Heart left ventricle (tissue), 16 donors: ENCODE measurements around the gene TPPP. TPM values are rescaled to one million over a fixed set of nuclear protein-coding genes. Genes with fewer than 3 reads are reported as not detected.

Experiments used
- ATAC-seq, 4 donors: fragments of 200-7000 bp; cut with Tn5 transposase; one replicate each; pipeline ENCODE4 v1.9.1; 2020 to 2022; ENCODE audit warnings: moderate library complexity in 4 of 4, mild to moderate bottlenecking in 3 of 4, moderate number of reproducible peaks in 1 of 4
- DNase-seq, 5 donors: peaks; one replicate each; pipeline ENCODE4 v3.0.0-alpha.2; 2020
- H3K27ac ChIP-seq, 12 donors: fragments of 200-600 bp; sonication (generic) in 4 of 12; one replicate each; pipeline versions ENCODE4 v1.5.0 to v1.8.0; 2016 to 2022; ENCODE audit warnings: mild to moderate bottlenecking in 2 of 12
- H3K27me3 ChIP-seq, 9 donors: fragments of 200-600 bp; sonication (generic) in 2 of 9; one replicate each; pipeline versions ENCODE4 v1.5.1 to v1.8.0; 2016 to 2022; ENCODE audit warnings: mild to moderate bottlenecking in 3 of 9
- H3K36me3 ChIP-seq, 9 donors: fragments of 200-600 bp; sonication (generic) in 2 of 9; one replicate each; pipeline versions ENCODE4 v1.5.0 to v1.8.0; 2018 to 2022; ENCODE audit warnings: mild to moderate bottlenecking in 2 of 9
- H3K4me1 ChIP-seq, 12 donors: fragments of 200-600 bp; sonication (generic) in 4 of 12; one replicate each; pipeline versions ENCODE4 v1.5.0 to v1.8.0; 2016 to 2022; ENCODE audit warnings: mild to moderate bottlenecking in 3 of 12
- H3K4me3 ChIP-seq, 12 donors: fragments of 200-600 bp; sonication (generic) in 4 of 12; one replicate each; pipeline versions ENCODE4 v1.5.0 to v1.8.0; 2017 to 2022; ENCODE audit warnings: mild to moderate bottlenecking in 9 of 12, moderate library complexity in 4 of 12
- H3K9me3 ChIP-seq, 12 donors: fragments of 200-600 bp; sonication (generic) in 4 of 12; one replicate each; pipeline versions ENCODE4 v1.5.0 to v1.8.0; 2016 to 2022; ENCODE audit warnings: mild to moderate bottlenecking in 1 of 12
- POLR2A ChIP-seq, 2 donors: fragments of 450-650 bp; IDR thresholded peaks; one replicate each; pipeline ENCODE4 v1.6.1; 2017; ENCODE audit warnings: antibody characterized with exemption in 2 of 2, mild to moderate bottlenecking in 2 of 2, moderate library complexity in 2 of 2
- WGBS, 4 donors: extraction: QIAGEN DNeasy Blood & Tissue Kit in 2 of 4; methylation state at CpG; one replicate each; pipeline versions ENCODE4 v1.1.5 to v1.1.7; 2013 to 2018; 5-methylcytosine and 5-hydroxymethylcytosine counted together
- intact Hi-C, 10 donors: fragments of 100-400 bp; cut with DNase I; formaldehyde crosslinking; loops; one replicate each; pipeline versions ENCODE4 v1.11.1 to v1.14.2; 2022
- polyA plus RNA-seq, 2 donors: library from polyadenylated mRNA; stranded (reverse); fragments of 200-250 nt; gene quantifications; one replicate each; pipeline ENCODE4 v1.2.3, GENCODE V29; 2013
- total RNA-seq, 9 donors: library from RNA; depleted of rRNA in 2 of 9; stranded (reverse); fragments of >200 nt in 2 of 9; fragmentation: NEBNext Ultra II Directional in 3 of 9; extraction: Animal tissue kit (Norgen Biotek cat#: 25700) in 3 of 9; gene quantifications; one replicate each; pipeline versions ENCODE4 v1.1.0 to v1.2.4, GENCODE V29; 2016 to 2023
- TF ChIP-seq, protein P1 (sequence below), 12 donors: fragments of 200-600 bp; sonication (generic) in 4 of 12; IDR thresholded peaks; one replicate each; pipeline versions ENCODE4 v1.5.0 to v1.8.0; 2018 to 2022; ENCODE audit warnings: antibody characterized with exemption in 12 of 12, mild to moderate bottlenecking in 5 of 12
- donor health status: ischemic (EF 13 %, LVEDD 7.1; RV severe dilation, severe dysfunction).
- donor health status: healthy with polysubstance abuse.
- donor health status: DM: no; HTN: yes; CAD: no.
- donor health status: DM: no; HTN: no; CAD: no.
- donor health status: ischemic (EF 25% LVEDD 6.9; RV normal size, moderate dysfunction).
- donor health status: ischemic (EF 25% LVEDD 5.7; RV mildly dilated, moderate dysfunction).
- donor health status: healthy.
- donor health status: DM: yes; HTN: yes; CAD: no.
- donor health status: ischemic (EF 35%, LVEDD 5.7; RV mildly dilated, moderate dysfunction).
- donor health status: nonischemic (EF 11% LVEDD 7.7; RV severe dilation, severe dysfunction).
- donor health status: DM: yes; HTN: yes; CAD: no.
- donor health status: PGD.
- donor health status: ischemic (EF 29% LVEDD 5.4; RV normal size, mild dysfunction).
- donor health status: nonischemic (EF 23%, LVEDD 6.1; RV moderate dilation, normal function).

TPPP gene
- total and polyA plus RNA-seq, 11 donors, result 7.5 to 31.2 (median 14.9) TPM

DNA sequence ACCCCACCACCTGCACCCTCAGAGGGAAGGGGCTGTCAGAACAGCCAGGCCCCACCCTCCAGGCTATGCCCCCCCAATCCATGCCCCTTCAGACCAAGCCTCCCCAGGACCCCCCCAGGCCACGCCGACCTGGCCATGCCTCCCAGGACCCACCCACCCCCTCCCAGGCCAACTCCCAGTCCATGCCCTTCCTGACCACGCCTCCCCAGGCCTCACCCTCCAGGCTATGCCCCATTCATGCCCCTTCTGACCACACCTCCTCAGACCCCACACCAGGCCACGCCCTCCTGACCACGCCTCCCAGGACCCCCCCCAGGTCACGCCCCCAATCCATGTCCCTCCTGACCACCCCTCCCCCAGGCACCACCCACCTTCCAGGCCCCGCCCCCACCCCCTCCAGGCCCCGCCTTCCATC, 27.6 kb downstream of the TPPP start:
- Histone ChIP-seq H3K27me3 (no peaks in the 10 kb centered on the region), H3K4me3 (no peak overlapping the region), H3K9me3 (no peaks in the 10 kb centered on the region), H3K4me1 (peaks cover 0 to 6% (median 0%) of the 10 kb centered on the region in 12 donors), H3K36me3 (peaks cover 0 to 46% (median 20%) of the 10 kb centered on the region in 9 donors), H3K27ac (no peak overlapping the region)
- ATAC-seq (no peak), DNase-seq (peak in 2 of 5 donors; percentile 6 to 7)
- 87 to 97% (median 93%) methylated on average over 8 of the region's 8 CpGs for WGBS, 4 donors
- no peak for TF ChIP-seq POLR2A (IDR thresholded peaks at IDR 0.05)
- TF ChIP-seq, protein P1, sequence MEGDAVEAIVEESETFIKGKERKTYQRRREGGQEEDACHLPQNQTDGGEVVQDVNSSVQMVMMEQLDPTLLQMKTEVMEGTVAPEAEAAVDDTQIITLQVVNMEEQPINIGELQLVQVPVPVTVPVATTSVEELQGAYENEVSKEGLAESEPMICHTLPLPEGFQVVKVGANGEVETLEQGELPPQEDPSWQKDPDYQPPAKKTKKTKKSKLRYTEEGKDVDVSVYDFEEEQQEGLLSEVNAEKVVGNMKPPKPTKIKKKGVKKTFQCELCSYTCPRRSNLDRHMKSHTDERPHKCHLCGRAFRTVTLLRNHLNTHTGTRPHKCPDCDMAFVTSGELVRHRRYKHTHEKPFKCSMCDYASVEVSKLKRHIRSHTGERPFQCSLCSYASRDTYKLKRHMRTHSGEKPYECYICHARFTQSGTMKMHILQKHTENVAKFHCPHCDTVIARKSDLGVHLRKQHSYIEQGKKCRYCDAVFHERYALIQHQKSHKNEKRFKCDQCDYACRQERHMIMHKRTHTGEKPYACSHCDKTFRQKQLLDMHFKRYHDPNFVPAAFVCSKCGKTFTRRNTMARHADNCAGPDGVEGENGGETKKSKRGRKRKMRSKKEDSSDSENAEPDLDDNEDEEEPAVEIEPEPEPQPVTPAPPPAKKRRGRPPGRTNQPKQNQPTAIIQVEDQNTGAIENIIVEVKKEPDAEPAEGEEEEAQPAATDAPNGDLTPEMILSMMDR (IDR thresholded peaks at IDR 0.05), result no peak
- intact Hi-C loops, result no loop called here

DNA sequence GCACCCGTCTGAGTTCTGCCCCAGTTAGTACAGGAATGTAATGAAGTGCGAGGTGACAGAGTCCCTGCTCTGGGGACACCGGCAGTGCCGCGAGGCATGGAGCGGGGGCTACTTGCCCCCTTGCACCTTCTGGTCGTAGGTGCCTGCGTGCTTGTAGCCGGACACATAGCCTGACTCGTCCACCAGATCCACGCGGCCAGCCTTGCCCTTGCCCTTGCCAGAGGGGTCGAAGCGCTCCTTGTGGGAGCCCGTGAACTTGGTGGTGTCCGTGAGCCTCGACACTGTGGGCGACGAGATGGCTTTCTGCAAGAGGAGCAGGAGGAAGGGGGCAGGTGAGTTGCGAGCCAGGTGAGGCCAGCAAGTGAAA, 28.2 kb downstream of the TPPP start:
- H3K27ac ChIP-seq, result no peak overlapping the region
- H3K4me1 ChIP-seq, result peaks cover 0 to 6% (median 0%) of the 10 kb centered on the region in 12 donors
- ATAC-seq, result no peak
- no peak overlapping the region for H3K4me3 ChIP-seq
- intact Hi-C loops, result no loop called here
- 90 to 98% (median 95%) methylated on average over 4 to 20 of the region's 20 CpGs for WGBS, 4 donors
- H3K9me3 ChIP-seq, result no peaks in the 10 kb centered on the region
- H3K36me3 ChIP-seq, result peaks cover 0 to 46% (median 20%) of the 10 kb centered on the region in 9 donors
- peak in 2 of 5 donors; percentile 5 to 19 for DNase-seq
- no peaks in the 10 kb centered on the region for H3K27me3 ChIP-seq
- TF ChIP-seq, protein P1 (IDR thresholded peaks at IDR 0.05), result no peak
- TF ChIP-seq POLR2A (IDR thresholded peaks at IDR 0.05), result no peak

DNA sequence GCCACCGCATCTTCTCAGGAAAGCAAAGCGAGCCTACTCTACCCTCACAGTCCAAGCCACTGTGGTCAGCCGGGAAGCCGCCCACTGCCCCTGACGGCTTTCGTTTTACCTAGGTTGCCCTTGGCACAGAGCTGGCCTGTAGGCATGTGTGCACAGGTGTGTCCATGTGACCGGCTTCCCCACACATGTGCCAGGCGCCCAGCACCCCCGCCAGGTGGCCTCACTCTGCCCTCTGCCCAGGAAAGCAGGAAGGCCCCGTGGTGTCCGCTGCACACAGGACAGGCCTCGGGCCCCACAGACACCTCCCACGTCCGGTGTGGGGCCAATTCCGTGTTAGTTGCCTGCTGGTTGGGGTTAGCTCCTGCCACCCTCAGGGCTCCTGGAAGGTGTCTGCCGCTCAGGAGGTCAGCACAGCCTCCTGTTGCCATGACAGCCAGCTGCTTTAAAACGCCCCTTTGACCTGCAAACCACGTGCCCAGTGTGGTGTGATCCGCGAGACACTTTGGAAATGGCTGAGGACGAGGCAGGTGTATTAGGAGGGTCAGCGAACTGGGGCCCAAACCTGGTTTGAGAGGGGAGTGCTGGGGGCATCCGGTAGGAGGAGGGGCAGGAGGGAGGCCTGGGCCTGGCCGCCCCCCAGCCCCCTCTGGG, 28.7 kb downstream of the TPPP start:
- peaks cover 0 to 48% (median 21%) of the 10 kb centered on the region in 9 donors for H3K36me3 ChIP-seq
- H3K27ac ChIP-seq, result no peak overlapping the region
- no peak overlapping the region for H3K4me3 ChIP-seq
- WGBS, 4 donors, result 90 to 95% (median 93%) methylated on average over 22 to 24 of the region's 24 CpGs
- no peak for ATAC-seq
- TF ChIP-seq POLR2A (IDR thresholded peaks at IDR 0.05), result no peak
- TF ChIP-seq, protein P1 (IDR thresholded peaks at IDR 0.05), result no peak
- peaks cover 0 to 6% (median 0%) of the 10 kb centered on the region in 12 donors for H3K4me1 ChIP-seq
- DNase-seq, result peak in 2 of 5 donors; percentile 6 to 20
- no peaks in the 10 kb centered on the region for H3K27me3 ChIP-seq
- H3K9me3 ChIP-seq, result no peaks in the 10 kb centered on the region
- intact Hi-C loops, result no loop called here

DNA sequence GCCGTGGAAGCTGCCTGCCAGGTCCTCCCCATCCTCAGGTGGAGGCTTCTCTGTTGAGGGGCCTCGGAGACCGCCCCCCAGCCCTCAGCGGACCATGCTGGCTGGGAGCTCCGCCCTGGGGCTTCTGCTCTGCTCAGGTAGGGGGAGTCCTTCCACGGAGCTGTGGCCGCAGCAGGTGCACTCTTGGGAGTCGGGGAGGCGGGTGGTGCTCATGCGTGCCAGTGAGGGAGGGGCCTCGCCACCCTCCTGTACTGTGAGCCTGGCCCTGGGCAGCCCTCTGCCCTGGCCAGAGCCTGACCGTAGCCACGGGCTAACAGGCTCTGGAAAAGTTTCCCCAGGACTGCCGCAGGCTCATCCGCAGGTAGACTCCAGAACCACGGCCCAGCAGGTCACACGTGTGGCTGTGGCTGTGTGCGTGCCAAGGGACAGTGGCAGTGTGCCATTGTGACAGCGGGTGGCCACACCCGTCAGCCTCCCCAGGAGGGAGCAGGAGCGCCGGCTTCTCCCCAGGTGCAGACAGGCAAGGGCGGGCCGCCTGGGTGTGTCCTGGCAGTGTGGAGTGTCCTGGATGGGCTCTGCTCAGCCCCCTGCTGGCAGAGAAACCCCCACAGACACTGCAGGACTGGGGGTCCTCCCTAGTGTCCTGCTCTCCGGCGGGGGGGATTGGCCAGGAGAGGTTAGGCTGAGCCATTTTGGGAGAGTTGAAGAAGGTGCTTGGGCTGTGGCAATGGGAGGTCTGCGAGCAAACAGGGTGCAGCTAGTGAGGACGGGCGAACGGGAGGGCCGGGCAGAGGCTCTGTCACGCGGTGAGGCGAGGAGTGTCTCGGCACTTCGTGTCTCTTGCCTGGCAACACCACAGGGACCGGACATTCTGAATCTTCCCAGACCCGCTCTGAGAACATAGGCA, 29.5 kb downstream of the TPPP start:
- Histone ChIP-seq H3K27ac (no peak overlapping the region), H3K9me3 (no peaks in the 10 kb centered on the region), H3K4me3 (no peak overlapping the region), H3K4me1 (no peaks in the 10 kb centered on the region), H3K27me3 (no peaks in the 10 kb centered on the region), H3K36me3 (peaks cover 0 to 51% (median 21%) of the 10 kb centered on the region in 9 donors)
- DNase-seq (peak in 3 of 5 donors; percentile 13 to 25 (median 21)), ATAC-seq (peak in 3 of 4 donors; percentile 9 to 32 (median 25))
- TF ChIP-seq, protein P1 (IDR thresholded peaks at IDR 0.05), result no peak
- no peak for TF ChIP-seq POLR2A (IDR thresholded peaks at IDR 0.05)
- 93 to 96% (median 95%) methylated on average over 20 to 38 of the region's 38 CpGs for WGBS, 4 donors
- intact Hi-C loops, result no loop called here
